Prostate gland (tissue), 2 donors: ENCODE results near the gene TBK1.

ENCODE experiments used
- CTCF ChIP-seq, 4 experiments: fragments of 200-600 bp in 2 of 4; fragments of 450-650 bp in 2 of 4; sonication (generic) in 2 of 4; IDR thresholded peaks; 1 replicate in 3 of 4; 2 replicates in 1 of 4; pipeline ENCODE4 v1.5.1; 2016 to 2019; ENCODE audit warnings: antibody characterized with exemption in 4 of 4, mild to moderate bottlenecking in 2 of 4, moderate library complexity in 2 of 4
- POLR2A ChIP-seq: fragments of 450-650 bp; IDR thresholded peaks from one replicate; pipeline ENCODE4 v1.6.1; 2016; ENCODE audit warnings: antibody characterized with exemption, mild to moderate bottlenecking
- POLR2AphosphoS5 ChIP-seq: sonication (generic); formaldehyde crosslinking; IDR thresholded peaks from one replicate; pipeline ENCODE4 v1.6.1; 2017; ENCODE audit warnings: antibody characterized with exemption

- TF ChIP-seq CTCF (IDR thresholded peaks at IDR 0.05) (no peak), POLR2A (no peak), POLR2AphosphoS5 (no peak)
Measured at GRCh38 chr12:64407342-64408223, 44.3 kb upstream of the TBK1 start.
